GM12878 (cell line): ENCODE results near the gene ATAD2B. TPM values are rescaled to one million over a fixed set of nuclear protein-coding genes. Genes with fewer than 3 reads are reported as not detected.

Experiments used
- ATAC-seq: fragments of 200-7000 bp; cut with Tn5 transposase; 3 replicates; pipeline ENCODE4 v1.9.1; 2020; ENCODE audit warnings: mild to moderate bottlenecking, moderate library complexity
- BruUV-seq: library from RNA; stranded (reverse); fragments of 400-500 nt; replicated peaks from 2 replicates; lab custom pipeline; 2021; lab: Mats Ljungman, UMichigan
- CTCF ChIA-PET: fragments of 300-600 bp; sonication (Branson Sonifier 250); formaldehyde crosslinking; extraction: SDS; loops from one replicate; lab custom pipeline; 2021; ENCODE audit warnings: inconsistent platforms; lab: Yijun Ruan, JAX
- POLR2A ChIA-PET: fragments of 350-600 bp; formaldehyde crosslinking; extraction: SDS; loops from one replicate; lab custom pipeline; 2021; ENCODE audit warnings: inconsistent platforms; lab: Charles Lee
- RAD21 ChIA-PET: fragments of 300-600 bp; sonication (Branson Sonifier 250); formaldehyde crosslinking; loops from one replicate; lab custom pipeline; 2023; ENCODE audit warnings: antibody characterized with exemption; ENCODE audit not compliant: unreplicated experiment; lab: Charles Lee
- SMC1A ChIA-PET: fragments of 300-600 bp; sonication (Branson Sonifier 250); formaldehyde crosslinking; loops from one replicate; lab custom pipeline; 2023; ENCODE audit not compliant: unreplicated experiment, uncharacterized antibody; lab: Charles Lee
- DNase-seq: peaks from one replicate; pipeline ENCODE4 v3.0.0-alpha.2; 2011; ENCODE audit warnings: low read depth, low spot score
- FAIRE-seq: peaks from 3 replicates; lab custom pipeline; 2011; peaks lifted over from hg19 to GRCh38; lab: Jason Lieb, UNC
- H2AFZ ChIP-seq: 2 replicates; pipeline ENCODE4 v1.6.0; 2011; ENCODE audit warnings: low read depth, low read length, control low read depth; ENCODE audit not compliant: control insufficient read depth
- H3K27ac ChIP-seq: 2 replicates; pipeline ENCODE4 v1.5.1; 2011; ENCODE audit warnings: control low read depth; ENCODE audit not compliant: control insufficient read depth, insufficient read depth
- H3K27me3 ChIP-seq, 2 experiments: replicated peaks in 1 of 2; 2 replicates each; pipeline versions ENCODE4 v1.6.0 to v1.6.1; 2011; ENCODE audit warnings: low read length in 1 of 2; ENCODE audit not compliant: control insufficient read depth in 2 of 2, insufficient read depth in 2 of 2
- H3K36me3 ChIP-seq, 2 experiments: 2 replicates each; pipeline ENCODE4 v1.5.1; 2011; ENCODE audit warnings: low read length in 1 of 2; ENCODE audit not compliant: control insufficient read depth in 2 of 2, insufficient read depth in 2 of 2
- H3K4me1 ChIP-seq: 2 replicates; pipeline ENCODE4 v1.6.1; 2011; ENCODE audit warnings: mild to moderate bottlenecking, low read length, moderate library complexity, mixed read lengths; ENCODE audit not compliant: control insufficient read depth, insufficient read depth
- H3K4me2 ChIP-seq: 2 replicates; pipeline ENCODE4 v1.6.0; 2011; ENCODE audit warnings: control low read depth; ENCODE audit not compliant: control insufficient read depth, insufficient read depth
- H3K4me3 ChIP-seq: fragments of 200-600 bp; sonication (generic); 2 replicates; pipeline ENCODE4 v1.5.1; 2016
- H3K79me2 ChIP-seq: 2 replicates; pipeline ENCODE4 v1.6.0; 2011; ENCODE audit warnings: low read length; ENCODE audit not compliant: control insufficient read depth, insufficient read depth
- H3K9ac ChIP-seq: 2 replicates; pipeline ENCODE4 v1.8.0; 2011; ENCODE audit warnings: low read length, control low read depth, mixed read lengths; ENCODE audit not compliant: control insufficient read depth, insufficient read depth
- H3K9me3 ChIP-seq: replicated peaks from 3 replicates; pipeline ENCODE4 v1.5.1; 2011; ENCODE audit warnings: mild to moderate bottlenecking, low read length; ENCODE audit not compliant: control insufficient read depth, insufficient read depth
- H4K20me1 ChIP-seq: 2 replicates; pipeline ENCODE4 v1.6.0; 2011; ENCODE audit not compliant: control insufficient read depth, insufficient read depth
- CEBPB ChIP-seq, 2 experiments: fragments of 150-350 bp in 1 of 2; IDR thresholded peaks; 2 replicates each; pipeline ENCODE4 v1.6.1; 2012 to 2014; ENCODE audit warnings: low read depth in 2 of 2, low read length in 2 of 2, borderline replicate concordance in 1 of 2, inconsistent platforms in 1 of 2
- CTCF ChIP-seq, 3 experiments: IDR thresholded peaks in 2 of 3; conservative IDR thresholded peaks in 1 of 3; 2 replicates each; pipeline ENCODE4 v1.5.1; 2011; ENCODE audit warnings: low read depth in 3 of 3, low read length in 3 of 3, mild to moderate bottlenecking in 3 of 3, control low read depth in 2 of 3, moderate library complexity in 2 of 3, inconsistent platforms in 1 of 3, mixed read lengths in 1 of 3; ENCODE audit not compliant: control insufficient read depth in 2 of 3, insufficient read depth in 1 of 3; ENCODE audit errors: extremely low read depth in 1 of 3
- FOXK2 ChIP-seq: fragments of 450-650 bp; IDR thresholded peaks from 2 replicates; pipeline ENCODE4 v1.6.1; 2017; ENCODE audit warnings: mild to moderate bottlenecking, moderate library complexity
- RAD21 ChIP-seq: IDR thresholded peaks from 2 replicates; pipeline ENCODE4 v1.6.1; 2011; ENCODE audit warnings: mild to moderate bottlenecking, low read depth, low read length, moderate library complexity; ENCODE audit not compliant: insufficient read depth
- REST ChIP-seq: IDR thresholded peaks from 2 replicates; pipeline ENCODE4 v1.6.1; 2012; ENCODE audit warnings: mild to moderate bottlenecking, low read depth, low read length
- ZBTB11 ChIP-seq: fragments of 450-650 bp; formaldehyde crosslinking; IDR thresholded peaks from 2 replicates; pipeline ENCODE4 v1.5.0; 2022; ENCODE audit warnings: mild to moderate bottlenecking, missing genetic modification characterization
- ZBTB33 ChIP-seq: fragments of 450-650 bp; IDR thresholded peaks from 2 replicates; pipeline ENCODE4 v1.6.1; 2017; ENCODE audit warnings: mild to moderate bottlenecking
- ZBTB4 ChIP-seq: fragments of 450-650 bp; formaldehyde crosslinking; IDR thresholded peaks from 2 replicates; pipeline ENCODE4 v1.4.0; 2022; ENCODE audit warnings: mild to moderate bottlenecking, moderate library complexity
- WGBS: methylation state at CpG from one replicate; pipeline ENCODE4 v1.1.6; 2016; ENCODE audit warnings: low lambda C conversion rate; ENCODE audit not compliant: insufficient replicate concordance, insufficient coverage; ENCODE audit errors: missing lambda C conversion rate; 5-methylcytosine and 5-hydroxymethylcytosine counted together
- in situ Hi-C: fragments of 300-500 bp; cut with MboI; formaldehyde crosslinking; loops from 9 replicates; pipeline ENCODE4 v1.14.3; 2018; ENCODE audit warnings: mixed read lengths
- intact Hi-C: fragments of 100-400 bp; cut with micrococcal nuclease; formaldehyde crosslinking; loops from one replicate; pipeline ENCODE4 v1.14.2; 2022; ENCODE audit not compliant: unreplicated experiment
- polyA plus RNA-seq, 11 experiments: library from polyadenylated mRNA; depleted of rRNA in 4 of 11; unstranded in 6 of 11; stranded (reverse) in 5 of 11; fragments of >200 nt; fragmentation: Nextera tagmentation in 4 of 11; fragmentation: Illumina TruSeq in 1 of 11; extraction: Ambion mirVana in 4 of 11; extraction: Trizol in 1 of 11; gene quantifications; 1 replicate in 1 of 11; 2 replicates in 10 of 11; pipeline versions ENCODE4 v1.2.1 to v1.2.3, GENCODE V29; 2011 to 2016; ENCODE audit warnings: inconsistent platforms in 2 of 11, missing spikeins in 2 of 11, low read depth in 1 of 11
- total RNA-seq, 4 experiments: library from RNA; depleted of rRNA in 3 of 4; stranded (reverse); fragments of >200 nt in 3 of 4; fragmentation: Illumina TruSeq in 1 of 4; extraction: Trizol in 1 of 4; gene quantifications; 2 replicates each; pipeline versions ENCODE4 v1.2.1 to v1.2.3, GENCODE V29; 2013 to 2021

The ATAD2B gene
- total and polyA plus RNA-seq, 10 of the 15 experiments (the other 5 are each of a cell fraction or from before 2014, with no cell fraction given): 3.6 to 29.9 (median 16.8) TPM

- Histone ChIP-seq H3K4me1 (no peaks in the 10 kb centered on the region), H3K9ac (no peak overlapping the region), H3K9me3 (no peaks in the 10 kb centered on the region), H2AFZ (no peak overlapping the region), H3K4me2 (no peak overlapping the region), H4K20me1 (no peaks in the 10 kb centered on the region), H3K79me2 (no peaks in the 10 kb centered on the region), H3K27ac (no peak overlapping the region), H3K27me3 (no peaks in the 10 kb centered on the region), H3K36me3 (no peaks in the 10 kb centered on the region; a peak in 1 of 4 replicates), H3K4me3 (no peak overlapping the region)
- BruUV-seq: no TSS peak
- intact Hi-C loops (no loop called here), in situ Hi-C loops (no loop called here)
- FAIRE-seq (no peak), ATAC-seq (no peak), DNase-seq (no peak)
- RAD21 ChIA-PET: no interaction called here
- CTCF ChIA-PET: interaction anchor here (2.8 kb wide), 1 partner anchor 10 kb away, joined by 21 read pairs; no protein-coding TSS in a partner anchor
- SMC1A ChIA-PET: no interaction called here
- POLR2A ChIA-PET: interaction anchor here (0.5 to 0.6 kb wide), 2 partner anchors 32 to 129 kb away, joined by 3 to 4 read pairs; no protein-coding TSS in a partner anchor
- 83% methylated on average over 1 of the region's 2 CpGs for WGBS
- TF ChIP-seq ZBTB4 (CRISPR knock-in tag) (no peak), CTCF (IDR thresholded peaks at IDR 0.05 in 2 of 3, conservative IDR thresholded peaks at IDR 0.05 in 1 of 3; ENCODE audit: control insufficient read depth in 2 of 3, extremely low read depth in 1 of 3, insufficient read depth in 1 of 3, low read depth in 3 of 3, low read length in 3 of 3) (no peak), CEBPB (IDR thresholded peaks at IDR 0.05; ENCODE audit: borderline replicate concordance in 1 of 2, low read depth in 2 of 2, low read length in 2 of 2) (no peak), RAD21 (no peak), REST (no peak), FOXK2 (no peak), ZBTB33 (no peak), ZBTB11 (CRISPR knock-in tag) (no peak)
Measured at GRCh38 chr2:23814963-23815362, 112.0 kb downstream of the ATAD2B start.
